Measurements from ENCODE around the gene CNBP. TPM values are rescaled to one million over a fixed set of nuclear protein-coding genes. Genes with fewer than 3 reads are reported as not detected.

Gene CNBP
- total RNA-seq, 2 donors from 2014 or later, result 440 to 569 TPM

DNA sequence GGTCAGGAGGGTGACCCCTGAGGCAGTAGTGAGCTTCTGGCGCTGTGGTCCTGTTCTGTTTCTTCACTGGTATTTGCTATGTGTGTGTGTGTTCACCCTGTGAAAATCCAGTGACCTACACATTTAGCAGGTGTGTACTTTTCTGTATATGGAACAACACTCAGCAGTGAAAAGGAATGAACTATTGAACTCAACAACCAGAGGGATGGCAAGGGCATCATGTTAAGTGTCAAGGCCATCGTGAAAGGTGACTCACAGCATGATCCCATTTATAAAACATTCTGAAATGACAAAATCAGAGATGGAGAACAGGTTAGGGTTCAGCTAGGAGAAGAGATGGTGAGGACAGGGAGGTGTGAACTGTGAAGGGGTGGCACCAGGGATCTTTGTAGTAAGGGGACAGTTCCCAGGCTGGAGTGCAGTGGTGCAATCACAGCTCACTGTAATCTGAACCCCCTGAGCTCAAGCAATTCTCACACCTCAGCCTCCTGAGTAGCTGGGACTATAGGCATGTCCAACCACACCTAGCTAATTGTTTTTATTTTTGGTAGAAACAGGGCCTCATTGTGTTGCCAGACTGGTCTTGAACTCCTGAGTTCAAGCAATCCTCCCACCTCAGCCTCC, 52.1 kb downstream of the CNBP start:
- TF ChIP-seq, protein P1, sequence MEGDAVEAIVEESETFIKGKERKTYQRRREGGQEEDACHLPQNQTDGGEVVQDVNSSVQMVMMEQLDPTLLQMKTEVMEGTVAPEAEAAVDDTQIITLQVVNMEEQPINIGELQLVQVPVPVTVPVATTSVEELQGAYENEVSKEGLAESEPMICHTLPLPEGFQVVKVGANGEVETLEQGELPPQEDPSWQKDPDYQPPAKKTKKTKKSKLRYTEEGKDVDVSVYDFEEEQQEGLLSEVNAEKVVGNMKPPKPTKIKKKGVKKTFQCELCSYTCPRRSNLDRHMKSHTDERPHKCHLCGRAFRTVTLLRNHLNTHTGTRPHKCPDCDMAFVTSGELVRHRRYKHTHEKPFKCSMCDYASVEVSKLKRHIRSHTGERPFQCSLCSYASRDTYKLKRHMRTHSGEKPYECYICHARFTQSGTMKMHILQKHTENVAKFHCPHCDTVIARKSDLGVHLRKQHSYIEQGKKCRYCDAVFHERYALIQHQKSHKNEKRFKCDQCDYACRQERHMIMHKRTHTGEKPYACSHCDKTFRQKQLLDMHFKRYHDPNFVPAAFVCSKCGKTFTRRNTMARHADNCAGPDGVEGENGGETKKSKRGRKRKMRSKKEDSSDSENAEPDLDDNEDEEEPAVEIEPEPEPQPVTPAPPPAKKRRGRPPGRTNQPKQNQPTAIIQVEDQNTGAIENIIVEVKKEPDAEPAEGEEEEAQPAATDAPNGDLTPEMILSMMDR (IDR thresholded peaks at IDR 0.05), result no peak
- no peaks in the 10 kb centered on the region for H3K9me3 ChIP-seq
- H3K4me1 ChIP-seq, result peaks cover 0 to 13% of the 10 kb centered on the region in 2 donors
- H3K27me3 ChIP-seq, result no peaks in the 10 kb centered on the region
- H3K27ac ChIP-seq, result peak overlapping the region; percentile 33
- no peak overlapping the region for H3K4me3 ChIP-seq
- no peak for DNase-seq (ENCODE audit: low spot score)
- peaks cover 72% of the 10 kb centered on the region for H3K36me3 ChIP-seq

DNA sequence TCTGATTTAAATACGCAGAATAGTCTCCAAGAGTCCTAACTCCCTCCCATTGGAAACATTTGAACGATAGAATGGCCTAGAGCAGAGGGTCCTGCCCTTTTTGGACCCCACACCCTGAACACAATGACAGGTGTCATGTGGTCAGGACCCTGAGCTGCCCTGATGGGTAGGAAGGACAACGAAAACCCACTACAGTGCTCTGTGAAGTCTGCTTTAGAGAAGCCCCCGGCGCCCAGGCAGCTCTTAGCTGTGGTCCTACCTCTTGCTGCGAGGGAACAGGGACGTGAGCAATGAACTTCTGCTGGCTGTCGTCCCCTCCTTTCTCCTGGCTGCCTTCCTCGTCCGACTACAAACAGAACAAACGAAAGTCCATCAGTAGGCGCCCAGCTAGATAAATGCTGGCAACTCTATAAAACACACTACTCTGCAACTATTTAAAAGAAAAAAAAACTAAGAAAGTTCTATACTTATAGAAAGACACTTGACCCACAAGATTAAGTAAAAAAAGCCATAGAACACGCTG, 53.3 kb downstream of the CNBP start:
- Histone ChIP-seq H3K4me3 (no peak overlapping the region), H3K4me1 (peaks cover 0 to 13% of the 10 kb centered on the region in 2 donors), H3K36me3 (peaks cover 67% of the 10 kb centered on the region), H3K27ac (no peak overlapping the region), H3K9me3 (no peaks in the 10 kb centered on the region), H3K27me3 (no peaks in the 10 kb centered on the region)
- no peak for DNase-seq (ENCODE audit: low spot score)
- TF ChIP-seq, protein P1 (IDR thresholded peaks at IDR 0.05), result no peak

DNA sequence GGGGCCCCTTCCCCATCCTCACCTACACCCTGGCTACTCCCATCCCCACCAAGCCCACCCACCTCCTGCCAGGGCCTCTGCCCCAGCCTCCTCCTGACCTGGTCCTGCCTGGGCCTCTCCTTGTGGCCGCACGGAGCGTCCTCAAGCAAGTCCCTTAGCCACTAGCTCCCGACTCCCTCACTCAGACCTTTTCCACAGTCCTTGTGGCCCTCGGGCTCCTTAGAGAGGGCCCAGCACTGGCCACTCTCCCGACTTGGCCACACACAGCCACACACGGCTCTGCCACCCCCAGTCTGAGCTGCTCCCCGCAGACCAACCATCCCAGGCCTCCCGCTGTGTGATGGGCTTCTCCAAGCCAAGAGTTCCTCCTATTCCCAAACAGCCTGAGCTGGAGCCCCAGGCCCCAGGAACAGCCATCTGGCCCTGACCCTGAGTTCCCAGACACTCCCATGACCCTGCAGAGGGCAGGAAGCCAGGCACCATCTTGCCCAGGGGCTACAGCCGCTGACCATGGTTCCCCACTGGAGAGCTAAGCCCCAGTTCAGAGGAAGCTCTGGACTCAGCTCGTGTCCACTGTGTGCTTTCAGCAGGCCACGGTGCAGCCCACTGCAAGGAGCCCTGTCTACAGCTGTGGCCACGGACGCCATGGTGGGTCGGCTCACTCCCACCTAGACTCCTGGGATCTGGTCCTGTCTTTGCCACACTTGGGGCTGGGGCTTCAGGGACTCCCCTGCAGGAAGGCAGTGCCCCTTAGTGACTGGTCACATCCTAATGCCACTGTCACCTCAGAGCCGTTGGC, 55.1 kb downstream of the CNBP start:
- Histone ChIP-seq H3K4me3 (no peak overlapping the region), H3K9me3 (no peaks in the 10 kb centered on the region), H3K27ac (no peak overlapping the region), H3K36me3 (peaks cover 50% of the 10 kb centered on the region), H3K27me3 (no peaks in the 10 kb centered on the region), H3K4me1 (peaks cover 0 to 13% of the 10 kb centered on the region in 2 donors)
- TF ChIP-seq, protein P1 (IDR thresholded peaks at IDR 0.05), result no peak
- DNase-seq (ENCODE audit: low spot score), result no peak

DNA sequence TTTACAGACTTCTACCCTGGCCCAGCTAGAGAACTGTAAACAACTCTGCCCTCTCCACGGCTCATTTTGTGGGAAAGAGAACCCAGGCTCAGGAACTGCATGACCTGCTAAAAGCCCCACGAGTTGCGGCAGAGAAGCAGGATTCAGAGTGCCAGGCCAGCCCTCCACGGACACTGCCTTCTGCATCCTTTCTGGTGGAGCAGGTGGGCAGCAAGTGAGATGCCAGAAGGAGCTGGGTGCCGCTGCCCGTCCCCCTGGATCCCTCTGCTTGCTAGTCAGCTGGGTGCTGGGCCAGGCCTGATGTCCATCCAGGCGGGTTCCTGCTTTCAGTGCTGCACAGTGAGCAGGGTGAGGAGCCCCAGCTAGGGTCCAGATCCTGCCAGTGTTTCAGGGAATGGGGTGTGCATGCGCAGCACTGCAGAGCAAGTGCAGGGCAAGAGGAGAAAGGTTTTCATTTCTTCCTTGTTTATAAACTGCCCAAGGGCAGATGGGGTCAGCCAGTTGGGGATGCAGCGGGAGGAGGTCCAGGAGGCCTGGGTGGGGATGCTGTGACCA, 56.9 kb downstream of the CNBP start:
- peaks cover 36% of the 10 kb centered on the region for H3K36me3 ChIP-seq
- H3K4me1 ChIP-seq, result peaks cover 0 to 6% of the 10 kb centered on the region in 2 donors
- no peak for DNase-seq (ENCODE audit: low spot score)
- H3K9me3 ChIP-seq, result no peaks in the 10 kb centered on the region
- no peaks in the 10 kb centered on the region for H3K27me3 ChIP-seq
- no peak overlapping the region for H3K27ac ChIP-seq
- TF ChIP-seq, protein P1 (IDR thresholded peaks at IDR 0.05), result no peak
- H3K4me3 ChIP-seq, result no peak overlapping the region

DNA sequence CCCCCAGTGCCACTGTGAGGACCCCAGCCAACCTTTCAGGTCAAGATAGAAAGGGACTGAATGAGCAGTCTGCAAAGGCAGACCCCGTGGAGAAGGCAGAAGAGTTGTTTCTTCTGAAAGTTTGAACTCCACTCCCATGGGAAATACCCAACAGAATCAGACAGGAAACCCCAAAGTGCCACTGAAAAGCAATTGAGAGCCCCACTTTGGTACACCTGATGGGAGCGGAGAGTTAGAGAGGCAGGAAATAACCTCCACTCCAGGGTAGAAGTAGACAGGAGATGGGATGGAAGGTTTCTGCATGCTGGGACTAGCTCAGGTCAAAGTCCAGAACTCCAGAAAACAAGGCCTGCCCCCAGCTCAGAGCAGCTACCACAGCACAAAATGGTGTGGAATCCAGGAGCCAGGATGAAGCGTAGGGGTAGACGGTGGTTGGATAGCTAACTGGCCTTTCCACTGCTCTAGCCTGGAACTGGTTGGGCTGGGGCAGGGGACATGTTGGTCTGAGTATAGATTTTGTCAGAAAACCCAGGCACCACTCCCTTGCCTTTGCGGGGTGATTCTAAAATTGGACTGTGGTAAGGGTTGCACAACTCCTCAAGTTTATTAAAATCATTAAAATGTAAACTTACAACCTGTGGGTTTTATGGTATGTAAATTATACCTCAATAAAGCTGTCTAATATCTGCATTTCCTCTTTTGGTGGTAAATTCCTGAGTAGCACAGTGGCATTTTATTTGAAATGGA, 60.2 kb downstream of the CNBP start:
- TF ChIP-seq, protein P1 (IDR thresholded peaks at IDR 0.05), result no peak
- H3K9me3 ChIP-seq, result no peaks in the 10 kb centered on the region
- DNase-seq (ENCODE audit: low spot score), result no peak
- no peak overlapping the region for H3K27ac ChIP-seq
- H3K4me3 ChIP-seq, result no peak overlapping the region
- H3K36me3 ChIP-seq, result peaks cover 8% of the 10 kb centered on the region
- peaks cover 0 to 20% of the 10 kb centered on the region in 2 donors for H3K4me1 ChIP-seq
- no peaks in the 10 kb centered on the region for H3K27me3 ChIP-seq
